Colonic mucosa (tissue), 4 donors: Measurements from ENCODE around the gene NRP2. TPM values are rescaled to one million over a fixed set of nuclear protein-coding genes. Genes with fewer than 3 reads are reported as not detected.

Experiments
- DNase-seq: peaks from one replicate; pipeline ENCODE4 v3.0.0-alpha.2; 2020
- H3K27ac ChIP-seq: fragments of 200-600 bp; one replicate; pipeline ENCODE4 v1.8.0; 2021
- H3K27me3 ChIP-seq: fragments of 200-600 bp; one replicate; pipeline ENCODE4 v1.8.0; 2021
- H3K36me3 ChIP-seq: fragments of 200-600 bp; one replicate; pipeline ENCODE4 v1.8.0; 2021
- H3K4me1 ChIP-seq: fragments of 200-600 bp; one replicate; pipeline ENCODE4 v1.8.0; 2021; ENCODE audit warnings: mild to moderate bottlenecking
- H3K4me3 ChIP-seq: fragments of 200-600 bp; one replicate; pipeline ENCODE4 v1.8.0; 2021
- H3K9ac ChIP-seq, 2 donors: one replicate each; pipeline ENCODE4 v1.7.0; 2013; ENCODE audit warnings: control low read depth in 2 of 2, low read depth in 2 of 2, low read length in 2 of 2
- H3K9me3 ChIP-seq: fragments of 200-600 bp; one replicate; pipeline ENCODE4 v1.8.0; 2021
- CTCF ChIP-seq: fragments of 200-600 bp; IDR thresholded peaks from one replicate; pipeline ENCODE4 v1.8.0; 2022; ENCODE audit warnings: antibody characterized with exemption, mild to moderate bottlenecking
- intact Hi-C: fragments of 100-400 bp; cut with DNase I; formaldehyde crosslinking; loops from one replicate; pipeline ENCODE4 v1.14.1; 2022
- total RNA-seq, 2 donors: library from RNA; stranded (reverse); fragmentation: NEBNext Ultra II Directional in 1 of 2; extraction: Animal tissue kit (Norgen Biotek cat#: 25700) in 1 of 2; gene quantifications; one replicate each; pipeline ENCODE4 v1.2.1, GENCODE V29; 2021
- donor health status: healthy.
- donor health status: DM: no; HTN: no; CAD: no.
- donor health status: DM: no; HTN: no; CAD: no.

NRP2 gene
- total RNA-seq, 2 donors from 2014 or later = 5.4 to 25.2 TPM

- Histone ChIP-seq H3K36me3 (no peaks in the 10 kb centered on the region), H3K27ac (no peak overlapping the region), H3K27me3 (no peaks in the 10 kb centered on the region), H3K4me3 (no peak overlapping the region), H3K9ac (no peak overlapping the region), H3K4me1 (no peaks in the 10 kb centered on the region), H3K9me3 (no peaks in the 10 kb centered on the region)
- TF ChIP-seq CTCF = no peak
- no peak for DNase-seq
- intact Hi-C loops = no loop called here
Observed at GRCh38 chr2:205640716-205641115, 41.6 kb upstream of the NRP2 start.

GRCh38 chr2:205642599-205643356 lies 39.5 kb upstream of the NRP2 start:
- H3K4me1 ChIP-seq = no peaks in the 10 kb centered on the region
- intact Hi-C loops = no loop called here
- no peaks in the 10 kb centered on the region for H3K9me3 ChIP-seq
- TF ChIP-seq CTCF = no peak
- H3K27me3 ChIP-seq = no peaks in the 10 kb centered on the region
- no peak overlapping the region for H3K4me3 ChIP-seq
- H3K9ac ChIP-seq = no peak overlapping the region
- no peak for DNase-seq
- no peaks in the 10 kb centered on the region for H3K36me3 ChIP-seq
- no peak overlapping the region for H3K27ac ChIP-seq

DNA sequence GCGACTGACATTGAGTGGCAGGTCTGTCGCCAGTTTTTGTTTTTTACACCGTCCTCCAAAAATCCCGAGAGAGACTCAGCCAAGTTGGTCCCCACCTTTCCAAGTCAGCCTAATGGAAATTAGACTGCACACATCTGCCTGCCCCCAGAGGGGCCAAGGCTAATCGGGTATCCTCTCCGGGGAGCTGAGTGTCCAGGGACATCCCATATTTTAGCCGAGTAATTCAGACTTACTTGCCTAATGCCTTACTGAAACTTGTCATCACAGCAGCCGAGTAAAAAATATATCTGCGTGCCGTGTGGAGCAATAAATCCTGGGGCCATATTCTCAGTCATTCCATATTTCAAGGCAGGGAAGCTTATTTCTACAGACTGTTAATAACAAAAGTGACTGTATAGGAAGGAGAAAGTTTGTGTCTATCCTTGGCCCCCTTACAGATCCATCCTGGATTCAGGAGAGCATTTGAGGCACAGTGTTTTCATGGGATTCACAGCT lies 38.9 kb upstream of the NRP2 start:
- no peak for TF ChIP-seq CTCF
- Histone ChIP-seq H3K9me3 (no peaks in the 10 kb centered on the region), H3K27me3 (no peaks in the 10 kb centered on the region), H3K36me3 (no peaks in the 10 kb centered on the region), H3K4me3 (no peak overlapping the region), H3K4me1 (no peaks in the 10 kb centered on the region), H3K9ac (no peak overlapping the region), H3K27ac (no peak overlapping the region)
- no peak for DNase-seq
- intact Hi-C loops = no loop called here

DNA sequence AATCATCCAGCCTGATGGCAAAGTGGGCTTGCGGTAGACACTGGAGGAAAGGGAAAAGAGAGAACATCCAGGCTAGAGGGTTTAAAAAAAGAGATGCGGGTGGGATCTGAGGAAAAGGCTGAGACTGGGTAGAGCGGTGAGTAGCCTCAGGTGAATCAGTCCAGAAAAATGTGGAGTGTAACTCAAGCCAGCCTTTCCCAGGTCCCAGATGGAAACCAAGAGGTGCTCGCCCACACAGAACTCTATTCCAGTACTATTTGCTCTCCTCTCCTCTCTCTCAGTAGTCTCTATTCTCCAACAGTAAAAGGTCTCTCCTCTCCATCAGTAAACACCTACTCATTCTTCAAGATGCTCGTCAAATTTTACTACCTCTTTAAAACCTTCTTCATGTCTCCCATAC lies 38.3 kb upstream of the NRP2 start:
- no peak for DNase-seq
- H3K27me3 ChIP-seq = no peaks in the 10 kb centered on the region
- no peaks in the 10 kb centered on the region for H3K36me3 ChIP-seq
- no peak for TF ChIP-seq CTCF
- no peaks in the 10 kb centered on the region for H3K9me3 ChIP-seq
- H3K4me3 ChIP-seq = no peak overlapping the region
- no peak overlapping the region for H3K9ac ChIP-seq
- no peak overlapping the region for H3K27ac ChIP-seq
- intact Hi-C loops = no loop called here
- H3K4me1 ChIP-seq = no peaks in the 10 kb centered on the region

DNA sequence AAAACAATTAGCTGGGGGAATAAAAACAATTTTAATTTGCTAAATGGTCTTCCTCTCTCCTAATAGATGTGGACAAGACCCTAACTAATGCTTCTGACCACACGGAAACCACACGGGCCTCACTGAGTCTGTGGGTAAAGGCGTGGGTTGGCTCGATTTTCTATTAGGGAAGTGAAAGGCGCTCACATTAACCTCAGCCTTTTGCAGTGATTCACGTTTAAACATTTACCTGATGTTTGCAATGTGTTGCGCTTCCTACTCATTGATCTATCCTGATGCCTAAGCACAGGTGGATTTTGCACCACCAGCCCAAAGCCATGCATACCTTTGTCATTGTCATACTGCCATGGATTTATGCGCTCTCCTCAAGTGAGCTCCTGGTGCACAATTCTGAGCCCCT lies 35.6 kb upstream of the NRP2 start:
- no peaks in the 10 kb centered on the region for H3K36me3 ChIP-seq
- H3K4me3 ChIP-seq = no peak overlapping the region
- no peaks in the 10 kb centered on the region for H3K9me3 ChIP-seq
- DNase-seq = no peak
- no peaks in the 10 kb centered on the region for H3K4me1 ChIP-seq
- TF ChIP-seq CTCF = no peak
- H3K27me3 ChIP-seq = no peaks in the 10 kb centered on the region
- no peak overlapping the region for H3K9ac ChIP-seq
- intact Hi-C loops = no loop called here
- H3K27ac ChIP-seq = no peak overlapping the region
